ENCODE data around the gene PABPC1L. TPM values are rescaled to one million over a fixed set of nuclear protein-coding genes. Genes with fewer than 3 reads are reported as not detected.

Gene PABPC1L
- total and polyA plus RNA-seq, 2 of the 13 experiments (the other 11 are each of a cell fraction or from before 2014, with no cell fraction given), result 30.8 to 252 TPM

DNA sequence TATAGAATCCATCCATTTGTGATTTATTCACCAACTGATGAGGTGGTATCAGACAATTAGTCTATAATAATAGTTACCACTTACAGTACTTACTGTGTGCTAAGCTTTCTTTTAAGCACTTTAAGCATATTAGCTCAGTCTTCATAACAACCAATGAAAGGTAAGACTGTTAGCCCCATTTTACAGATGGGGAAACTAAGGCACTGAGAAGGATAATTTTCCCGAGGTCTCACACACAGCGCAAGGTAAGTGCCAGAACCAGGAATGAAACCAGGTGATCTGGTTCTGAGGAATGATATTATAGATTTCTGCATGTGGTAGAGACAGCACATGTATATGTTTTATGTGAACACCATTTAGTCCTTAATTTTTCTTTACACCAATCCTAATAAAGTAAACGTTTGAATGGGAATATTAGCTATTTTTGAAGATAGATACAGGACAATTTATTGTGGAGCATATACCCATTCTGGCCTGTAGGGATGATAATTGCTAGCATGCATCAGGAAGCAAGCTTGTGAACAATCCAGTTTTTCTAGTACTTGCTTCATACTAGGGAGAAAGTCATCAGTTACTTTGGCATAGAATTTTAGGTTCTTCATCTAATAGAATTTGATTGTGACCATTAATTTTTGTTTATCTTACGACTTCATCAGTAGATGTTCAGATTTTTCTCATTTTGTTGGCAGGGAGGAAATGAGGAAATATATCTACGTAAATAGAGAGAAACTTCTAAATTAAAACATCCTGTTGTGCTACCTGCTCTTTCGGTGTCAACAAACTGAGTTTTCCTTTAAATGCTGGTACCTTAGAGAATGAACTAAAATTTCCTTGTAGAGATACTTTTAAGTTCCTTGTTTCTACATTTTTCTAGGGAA, 21.4 kb upstream of the PABPC1L start:
- no peaks in the 10 kb centered on the region for H3K9me3 ChIP-seq (ENCODE audit: low read length)
- H3K4me2 ChIP-seq (ENCODE audit: low read depth, low read length), result peak overlapping the region; percentile 83
- DNase-seq (ENCODE audit: low spot score) (peak; percentile 31), ATAC-seq (no peak), FAIRE-seq (no peak)
- peaks cover 58% of the 10 kb centered on the region for H4K20me1 ChIP-seq (ENCODE audit: insufficient read depth, low read length)
- no peak overlapping the region for H2AFZ ChIP-seq (ENCODE audit: low read length)
- H3K27me3 ChIP-seq (ENCODE audit: control insufficient read depth in 1 of 2, insufficient read depth in 2 of 2, low read length in 2 of 2), result no peaks in the 10 kb centered on the region; a peak in 1 of 5 replicates
- no peak overlapping the region for H3K27ac ChIP-seq (ENCODE audit: extremely low read length, insufficient read depth, low read length)
- WGBS (ENCODE audit: low lambda C conversion rate), result 78% methylated on average over 6 of the region's 6 CpGs
- peaks cover 53% of the 10 kb centered on the region for H3K4me1 ChIP-seq (ENCODE audit: insufficient read depth, low read length)
- H3K9ac ChIP-seq (ENCODE audit: insufficient read depth, low read depth, low read length), result no peak overlapping the region
- intact Hi-C loops (cut with micrococcal nuclease; ENCODE audit: unreplicated experiment) (loop anchor here (10.0 kb wide), 1 partner anchor 674 kb away; the partner anchor contains the start of gene OSER1), in situ Hi-C loops (cut with HindIII; ENCODE audit: extremely low pct_ligation_motif_present, low pct_unique_long_range_greater_than_20kb) (no loop called here)
- ChIA-PET CTCF (ENCODE audit: low intra/inter-chr PET ratio, low total read pairs) (no interaction called here), POLR2A (interaction anchor here (1.0 to 3.0 kb wide), 3 partner anchors 8 to 22 kb away, joined by 3 to 14 read pairs (median 8); partner anchors contain the start of gene PABPC1L)
- 0 out of 6 replicates have a peak overlapping the region, but pooled peaks of 1 of the 3 experiments have one; percentile 0 for H3K4me3 ChIP-seq (replicated peaks in 1 of 3; ENCODE audit: insufficient read depth in 1 of 3, low read depth in 2 of 3, low read length in 3 of 3)
- H3K79me2 ChIP-seq (ENCODE audit: insufficient read depth, low read length), result peaks cover 78% of the 10 kb centered on the region
- no TSS peak for BruUV-seq (replicated peaks)
- peaks cover 1 to 17% of the 10 kb centered on the region in 2 experiments; a peak in 4 of 5 replicates for H3K36me3 ChIP-seq (replicated peaks in 1 of 2; ENCODE audit: control insufficient read depth in 1 of 2, insufficient read depth in 2 of 2, low read length in 2 of 2)
- TF ChIP-seq CREB1 (IDR thresholded peaks at IDR 0.05) (no peak), CREB1 (CRISPR knock-in tag; IDR thresholded peaks at IDR 0.05) (0 out of 2 replicates have a peak, but pooled peaks have one; percentile 24), HDAC1 (CRISPR knock-in tag; IDR thresholded peaks at IDR 0.05) (0 out of 2 replicates have a peak, but pooled peaks have one; percentile 22), ZNF430 (CRISPR knock-in tag; IDR thresholded peaks at IDR 0.05) (no peak), ZNF367 (CRISPR knock-in tag; IDR thresholded peaks at IDR 0.05; ENCODE audit: borderline replicate concordance) (no peak), SMAD9 (CRISPR knock-in tag; IDR thresholded peaks at IDR 0.05) (no peak), JDP2 (CRISPR knock-in tag; IDR thresholded peaks at IDR 0.05; ENCODE audit: borderline replicate concordance) (no peak), ETV6 (CRISPR knock-in tag; conservative IDR thresholded peaks at IDR 0.05) (no peak), ZNF670 (CRISPR knock-in tag; IDR thresholded peaks at IDR 0.05; ENCODE audit: borderline replicate concordance) (peak; percentile 39; the same call in 1 of the 2 replicates), ZNF225 (CRISPR knock-in tag; IDR thresholded peaks at IDR 0.05) (no peak), ATRX (CRISPR knock-in tag; IDR thresholded peaks at IDR 0.05; ENCODE audit: borderline replicate concordance) (no peak), ETV5 (CRISPR knock-in tag; IDR thresholded peaks at IDR 0.05; ENCODE audit: borderline replicate concordance) (no peak), RARG (CRISPR knock-in tag; IDR thresholded peaks at IDR 0.05; ENCODE audit: low read depth) (no peak), ZFP91 (CRISPR knock-in tag; IDR thresholded peaks at IDR 0.05; ENCODE audit: borderline replicate concordance) (no peak), GPBP1L1 (CRISPR knock-in tag; IDR thresholded peaks at IDR 0.05) (no peak), ZBTB7A (CRISPR knock-in tag; IDR thresholded peaks at IDR 0.05) (no peak), ZNF552 (CRISPR knock-in tag; IDR thresholded peaks at IDR 0.05; ENCODE audit: borderline replicate concordance) (no peak), ZNF619 (CRISPR knock-in tag; IDR thresholded peaks at IDR 0.05) (no peak)
- TF ChIP-seq, protein P1, sequence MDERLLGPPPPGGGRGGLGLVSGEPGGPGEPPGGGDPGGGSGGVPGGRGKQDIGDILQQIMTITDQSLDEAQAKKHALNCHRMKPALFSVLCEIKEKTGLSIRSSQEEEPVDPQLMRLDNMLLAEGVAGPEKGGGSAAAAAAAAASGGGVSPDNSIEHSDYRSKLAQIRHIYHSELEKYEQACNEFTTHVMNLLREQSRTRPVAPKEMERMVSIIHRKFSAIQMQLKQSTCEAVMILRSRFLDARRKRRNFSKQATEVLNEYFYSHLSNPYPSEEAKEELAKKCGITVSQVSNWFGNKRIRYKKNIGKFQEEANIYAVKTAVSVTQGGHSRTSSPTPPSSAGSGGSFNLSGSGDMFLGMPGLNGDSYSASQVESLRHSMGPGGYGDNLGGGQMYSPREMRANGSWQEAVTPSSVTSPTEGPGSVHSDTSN (CRISPR knock-in tag; IDR thresholded peaks at IDR 0.05), result no peak

Measured in HepG2 (cell line).